Gastroesophageal sphincter (tissue), 4 donors: ENCODE measurements around the gene TBC1D9. TPM values are rescaled to one million over a fixed set of nuclear protein-coding genes. Genes with fewer than 3 reads are reported as not detected.

Experiments used
- ATAC-seq: fragments of 150-250 bp; one replicate; pipeline ENCODE4 v1.9.1; 2016; ENCODE audit warnings: mild to moderate bottlenecking, moderate library complexity
- H3K27ac ChIP-seq, 4 donors: fragments of 200-600 bp; sonication (generic) in 3 of 4; 1 replicate in 3 of 4; 2 replicates in 1 of 4; pipeline ENCODE4 v1.5.1; 2016 to 2019
- H3K27me3 ChIP-seq: fragments of 200-600 bp; sonication (generic); one replicate; pipeline ENCODE4 v1.5.1; 2019
- H3K36me3 ChIP-seq, 2 donors: fragments of 200-600 bp; sonication (generic); one replicate each; pipeline ENCODE4 v1.5.1; 2019; ENCODE audit warnings: control low read depth in 1 of 2
- H3K4me1 ChIP-seq, 3 donors: fragments of 200-600 bp; sonication (generic); 1 replicate in 2 of 3; 2 replicates in 1 of 3; pipeline ENCODE4 v1.5.1; 2016 to 2019; ENCODE audit warnings: control low read depth in 2 of 3
- H3K4me3 ChIP-seq, 2 donors: fragments of 200-600 bp; sonication (generic); one replicate each; pipeline ENCODE4 v1.5.1; 2019; ENCODE audit warnings: mild to moderate bottlenecking in 1 of 2, moderate library complexity in 1 of 2
- H3K9me3 ChIP-seq, 3 donors: fragments of 200-600 bp; sonication (generic); one replicate each; pipeline ENCODE4 v1.5.1; 2017 to 2019; ENCODE audit warnings: control low read depth in 2 of 3
- CTCF ChIP-seq, 4 experiments: fragments of 200-600 bp in 2 of 4; fragments of 450-650 bp in 2 of 4; sonication (generic) in 1 of 4; IDR thresholded peaks; one replicate each; pipeline ENCODE4 v1.5.1; 2017 to 2019; ENCODE audit warnings: antibody characterized with exemption in 4 of 4, mild to moderate bottlenecking in 2 of 4, moderate library complexity in 2 of 4
- EP300 ChIP-seq: sonication (generic); formaldehyde crosslinking; IDR thresholded peaks from one replicate; pipeline ENCODE4 v1.6.1; 2017; ENCODE audit warnings: antibody characterized with exemption, mild to moderate bottlenecking
- POLR2A ChIP-seq, 2 donors: fragments of 450-650 bp; IDR thresholded peaks; one replicate each; pipeline ENCODE4 v1.6.1; 2017; ENCODE audit warnings: antibody characterized with exemption in 2 of 2, mild to moderate bottlenecking in 2 of 2, moderate library complexity in 1 of 2
- POLR2AphosphoS5 ChIP-seq: sonication (generic); formaldehyde crosslinking; IDR thresholded peaks from one replicate; pipeline ENCODE4 v1.6.1; 2017; ENCODE audit warnings: antibody characterized with exemption
- WGBS, 2 donors: methylation state at CpG; one replicate each; pipeline ENCODE4 v1.1.5; 2018; ENCODE audit warnings: low coverage in 1 of 2; 5-methylcytosine and 5-hydroxymethylcytosine counted together
- total RNA-seq, 4 donors: library from RNA; depleted of rRNA; stranded (reverse); fragments of >200 nt; gene quantifications; one replicate each; pipeline ENCODE4 v1.1.0, GENCODE V29; 2016

TBC1D9 gene
- total RNA-seq, 4 donors from 2014 or later: 10.9 to 23.8 (median 16.6) TPM

GRCh38 chr4:140740906-140741670, 15.1 kb downstream of the TBC1D9 start:
- no peak for ATAC-seq
- H3K4me3 ChIP-seq: no peak overlapping the region
- peaks cover 0 to 30% (median 0%) of the 10 kb centered on the region in 3 donors for H3K4me1 ChIP-seq
- TF ChIP-seq POLR2A (IDR thresholded peaks at IDR 0.05) (no peak), POLR2AphosphoS5 (no peak), CTCF (IDR thresholded peaks at IDR 0.05) (no peak), EP300 (no peak)
- no peak overlapping the region for H3K27ac ChIP-seq
- H3K27me3 ChIP-seq: no peaks in the 10 kb centered on the region
- H3K36me3 ChIP-seq: no peaks in the 10 kb centered on the region
- H3K9me3 ChIP-seq: no peaks in the 10 kb centered on the region
- 80 to 82% methylated on average over 3 of the region's 3 CpGs for WGBS, 2 donors

- TF ChIP-seq POLR2A (IDR thresholded peaks at IDR 0.05) (no peak), CTCF (IDR thresholded peaks at IDR 0.05) (no peak), EP300 (no peak), POLR2AphosphoS5 (no peak)
- Histone ChIP-seq H3K27ac (no peak overlapping the region), H3K36me3 (no peaks in the 10 kb centered on the region), H3K9me3 (no peaks in the 10 kb centered on the region), H3K27me3 (no peaks in the 10 kb centered on the region), H3K4me1 (peaks cover 0 to 30% (median 0%) of the 10 kb centered on the region in 3 donors), H3K4me3 (no peak overlapping the region)
- ATAC-seq: no peak
- WGBS, 2 donors: 79 to 100% methylated on average over 1 of the region's 1 CpG
Measured at GRCh38 chr4:140740422-140740821, 15.8 kb downstream of the TBC1D9 start.

GRCh38 chr4:140739971-140740370, 16.2 kb downstream of the TBC1D9 start:
- Histone ChIP-seq H3K27ac (no peak overlapping the region), H3K36me3 (no peaks in the 10 kb centered on the region), H3K4me1 (peaks cover 0 to 30% (median 0%) of the 10 kb centered on the region in 3 donors), H3K27me3 (no peaks in the 10 kb centered on the region), H3K9me3 (no peaks in the 10 kb centered on the region), H3K4me3 (no peak overlapping the region)
- ATAC-seq: no peak
- TF ChIP-seq EP300 (no peak), POLR2A (IDR thresholded peaks at IDR 0.05) (no peak), POLR2AphosphoS5 (no peak), CTCF (IDR thresholded peaks at IDR 0.05) (no peak)

- no peak for ATAC-seq
- TF ChIP-seq EP300 (no peak), POLR2A (IDR thresholded peaks at IDR 0.05) (no peak), POLR2AphosphoS5 (no peak), CTCF (IDR thresholded peaks at IDR 0.05) (no peak)
- no peaks in the 10 kb centered on the region for H3K9me3 ChIP-seq
- H3K36me3 ChIP-seq: no peaks in the 10 kb centered on the region
- H3K4me1 ChIP-seq: peaks cover 0 to 23% (median 0%) of the 10 kb centered on the region in 3 donors
- H3K27ac ChIP-seq: no peak overlapping the region
- no peak overlapping the region for H3K4me3 ChIP-seq
- 73 to 79% methylated on average over 1 of the region's 1 CpG for WGBS, 2 donors
- no peaks in the 10 kb centered on the region for H3K27me3 ChIP-seq
Measured at GRCh38 chr4:140738139-140738538, 18.0 kb downstream of the TBC1D9 start.

- no peak for TF ChIP-seq POLR2AphosphoS5
- no peak for TF ChIP-seq EP300
- TF ChIP-seq POLR2A (IDR thresholded peaks at IDR 0.05): no peak
- TF ChIP-seq CTCF (IDR thresholded peaks at IDR 0.05): no peak
- Histone ChIP-seq H3K4me3 (no peak overlapping the region), H3K36me3 (no peaks in the 10 kb centered on the region), H3K27me3 (no peaks in the 10 kb centered on the region), H3K9me3 (no peaks in the 10 kb centered on the region), H3K4me1 (peaks cover 0 to 16% (median 0%) of the 10 kb centered on the region in 3 donors), H3K27ac (no peak overlapping the region)
- WGBS, 2 donors: 98 to 100% methylated on average over 2 to 5 of the region's 6 CpGs
- no peak for ATAC-seq
Measured at GRCh38 chr4:140736669-140737343, 19.4 kb downstream of the TBC1D9 start.
